ENCODE data around the gene IFT81. TPM values are rescaled to one million over a fixed set of nuclear protein-coding genes. Genes with fewer than 3 reads are reported as not detected.

The IFT81 gene
- total RNA-seq, 2 donors from 2014 or later: 7.5 to 12.0 TPM

DNA sequence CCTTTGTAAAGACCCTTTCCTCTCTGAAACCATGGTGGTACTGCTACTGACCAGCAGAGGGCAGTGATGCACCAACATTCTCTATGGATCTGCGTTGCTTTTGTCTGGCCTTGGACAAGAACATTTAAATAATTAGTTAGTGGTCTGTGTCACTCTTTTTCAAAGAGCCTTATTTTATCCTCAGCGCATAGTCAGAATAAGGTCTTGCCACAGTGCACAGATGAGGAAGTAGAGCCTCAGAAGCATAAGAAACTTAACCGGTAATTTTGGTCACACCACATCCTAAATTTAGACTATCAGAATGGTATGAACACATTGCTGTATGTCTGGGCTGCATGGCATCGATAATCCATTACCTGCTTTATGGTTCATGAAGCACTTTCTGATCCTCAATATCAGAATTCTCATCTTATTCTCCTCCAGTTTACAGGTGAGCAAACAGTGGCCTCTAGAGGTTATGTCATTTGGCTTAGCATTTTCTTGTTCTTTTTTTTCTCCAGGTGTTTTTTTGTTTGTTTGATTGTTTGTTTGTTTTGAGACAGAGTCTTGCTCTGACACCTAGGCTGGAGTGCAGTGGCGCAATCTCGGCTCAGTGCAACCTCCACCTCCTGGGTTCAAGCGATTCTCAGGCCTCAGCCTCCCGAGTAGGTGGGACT, 23.7 kb upstream of the IFT81 start:
- Histone ChIP-seq H3K27me3 (no peaks in the 10 kb centered on the region), H3K36me3 (no peaks in the 10 kb centered on the region), H3K9me3 (no peaks in the 10 kb centered on the region), H3K4me3 (no peak overlapping the region), H3K4me1 (peaks cover 0 to 12% of the 10 kb centered on the region in 2 donors), H3K27ac (peak overlapping the region; percentile 49 to 57)
- peak; percentile 85 for DNase-seq (ENCODE audit: low spot score)
- peak; percentile 73 to 88 for TF ChIP-seq CTCF (IDR thresholded peaks at IDR 0.05)

DNA sequence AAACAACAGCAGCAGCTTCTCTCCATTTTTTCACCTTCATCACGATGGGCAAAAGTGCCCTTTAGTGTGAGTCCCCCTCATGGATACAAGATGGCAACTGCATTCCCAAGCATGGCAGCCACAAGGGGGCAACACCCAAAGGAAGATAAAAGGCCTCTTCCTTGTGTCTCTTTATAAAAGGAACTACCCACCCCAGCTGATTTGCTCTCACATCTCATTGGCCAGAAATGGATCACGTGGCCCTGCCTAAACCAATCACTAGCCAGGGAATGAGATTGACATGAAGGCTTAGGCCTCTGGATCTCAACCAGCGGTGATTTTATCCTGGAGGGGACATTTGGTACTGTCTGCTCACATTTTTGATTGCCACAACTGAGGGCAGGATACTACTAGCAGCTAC, 21.9 kb upstream of the IFT81 start:
- Histone ChIP-seq H3K4me3 (no peak overlapping the region), H3K27me3 (no peaks in the 10 kb centered on the region), H3K36me3 (no peaks in the 10 kb centered on the region), H3K9me3 (no peaks in the 10 kb centered on the region), H3K4me1 (peaks cover 0 to 29% of the 10 kb centered on the region in 2 donors), H3K27ac (peak overlapping the region; percentile 2 to 66)
- no peak for DNase-seq (ENCODE audit: low spot score)
- peak in 1 of 2 donors; percentile 53 for TF ChIP-seq CTCF (IDR thresholded peaks at IDR 0.05)

GRCh38 chr12:110104188-110105094, 19.7 kb upstream of the IFT81 start:
- peaks cover 0 to 48% of the 10 kb centered on the region in 2 donors for H3K4me1 ChIP-seq
- no peaks in the 10 kb centered on the region for H3K36me3 ChIP-seq
- H3K27me3 ChIP-seq: no peaks in the 10 kb centered on the region
- no peak for DNase-seq (ENCODE audit: low spot score)
- H3K4me3 ChIP-seq: no peak overlapping the region
- no peak for TF ChIP-seq CTCF (IDR thresholded peaks at IDR 0.05)
- H3K27ac ChIP-seq: peak overlapping the region; percentile 79 to 92
- no peaks in the 10 kb centered on the region for H3K9me3 ChIP-seq

DNA sequence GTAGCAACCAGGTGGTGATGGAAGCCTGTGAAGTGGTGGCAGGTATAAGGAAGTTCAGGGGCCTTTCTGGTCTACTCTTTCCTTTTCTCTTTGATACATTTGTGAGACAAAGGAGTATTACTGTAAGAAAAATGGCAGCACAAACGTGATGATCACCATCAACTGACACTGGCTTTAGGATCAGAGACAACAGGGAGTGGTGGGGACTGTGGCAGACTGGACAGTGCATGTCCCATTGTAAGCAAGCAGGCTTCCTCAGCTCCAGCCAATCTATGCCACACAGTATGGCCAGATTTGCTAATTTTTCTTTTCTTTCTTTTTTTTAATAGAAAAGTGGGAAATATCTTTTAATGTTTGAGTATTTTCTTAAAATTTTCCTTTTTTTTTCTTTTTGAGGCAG, 19.0 kb upstream of the IFT81 start:
- Histone ChIP-seq H3K27me3 (no peaks in the 10 kb centered on the region), H3K9me3 (no peaks in the 10 kb centered on the region), H3K4me1 (peaks cover 0 to 53% of the 10 kb centered on the region in 2 donors), H3K27ac (peak overlapping the region; percentile 79 to 92), H3K4me3 (no peak overlapping the region), H3K36me3 (no peaks in the 10 kb centered on the region)
- no peak for DNase-seq (ENCODE audit: low spot score)
- TF ChIP-seq CTCF (IDR thresholded peaks at IDR 0.05): no peak

DNA sequence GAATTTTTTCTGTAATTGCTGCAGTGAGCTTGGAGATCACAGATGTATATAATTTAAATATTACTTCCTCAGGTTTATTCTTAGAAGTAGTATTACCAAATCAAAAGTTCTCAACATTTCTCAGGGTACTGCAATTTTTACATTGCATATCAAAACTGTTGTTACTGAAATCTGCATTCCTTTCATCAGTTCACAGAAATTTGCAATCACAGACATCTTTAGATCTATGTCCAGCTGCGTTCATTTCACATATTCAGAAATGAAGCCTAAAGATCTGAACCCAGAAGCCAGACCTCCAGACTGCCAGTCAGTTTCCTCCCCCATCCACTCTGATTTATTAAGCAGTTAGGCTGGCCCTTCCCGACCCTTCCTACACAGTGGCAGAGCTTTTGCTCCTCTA, 18.2 kb upstream of the IFT81 start:
- Histone ChIP-seq H3K27me3 (no peaks in the 10 kb centered on the region), H3K4me1 (peaks cover 0 to 52% of the 10 kb centered on the region in 2 donors), H3K9me3 (no peaks in the 10 kb centered on the region), H3K4me3 (no peak overlapping the region), H3K36me3 (no peaks in the 10 kb centered on the region), H3K27ac (peak overlapping the region; percentile 79 to 92)
- TF ChIP-seq CTCF (IDR thresholded peaks at IDR 0.05): no peak
- no peak for DNase-seq (ENCODE audit: low spot score)

Measured in right atrium auricular region (tissue), 2 donors.